Activated T-cell treated with anti-CD3 and anti-CD28 coated beads for 24 hours (primary cell): ENCODE data around the gene PALM.
"Not testable (repeated sequence)": the region's sequence is repeated elsewhere in the genome, so short reads cannot be mapped to it uniquely, and the experiment has no call there.

ENCODE experiments used
- DNase-seq: peaks from one replicate; pipeline ENCODE4 v3.0.0-alpha.2; 2020; ENCODE audit warnings: low read depth

The PALM gene, protein sequence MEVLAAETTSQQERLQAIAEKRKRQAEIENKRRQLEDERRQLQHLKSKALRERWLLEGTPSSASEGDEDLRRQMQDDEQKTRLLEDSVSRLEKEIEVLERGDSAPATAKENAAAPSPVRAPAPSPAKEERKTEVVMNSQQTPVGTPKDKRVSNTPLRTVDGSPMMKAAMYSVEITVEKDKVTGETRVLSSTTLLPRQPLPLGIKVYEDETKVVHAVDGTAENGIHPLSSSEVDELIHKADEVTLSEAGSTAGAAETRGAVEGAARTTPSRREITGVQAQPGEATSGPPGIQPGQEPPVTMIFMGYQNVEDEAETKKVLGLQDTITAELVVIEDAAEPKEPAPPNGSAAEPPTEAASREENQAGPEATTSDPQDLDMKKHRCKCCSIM

DNA sequence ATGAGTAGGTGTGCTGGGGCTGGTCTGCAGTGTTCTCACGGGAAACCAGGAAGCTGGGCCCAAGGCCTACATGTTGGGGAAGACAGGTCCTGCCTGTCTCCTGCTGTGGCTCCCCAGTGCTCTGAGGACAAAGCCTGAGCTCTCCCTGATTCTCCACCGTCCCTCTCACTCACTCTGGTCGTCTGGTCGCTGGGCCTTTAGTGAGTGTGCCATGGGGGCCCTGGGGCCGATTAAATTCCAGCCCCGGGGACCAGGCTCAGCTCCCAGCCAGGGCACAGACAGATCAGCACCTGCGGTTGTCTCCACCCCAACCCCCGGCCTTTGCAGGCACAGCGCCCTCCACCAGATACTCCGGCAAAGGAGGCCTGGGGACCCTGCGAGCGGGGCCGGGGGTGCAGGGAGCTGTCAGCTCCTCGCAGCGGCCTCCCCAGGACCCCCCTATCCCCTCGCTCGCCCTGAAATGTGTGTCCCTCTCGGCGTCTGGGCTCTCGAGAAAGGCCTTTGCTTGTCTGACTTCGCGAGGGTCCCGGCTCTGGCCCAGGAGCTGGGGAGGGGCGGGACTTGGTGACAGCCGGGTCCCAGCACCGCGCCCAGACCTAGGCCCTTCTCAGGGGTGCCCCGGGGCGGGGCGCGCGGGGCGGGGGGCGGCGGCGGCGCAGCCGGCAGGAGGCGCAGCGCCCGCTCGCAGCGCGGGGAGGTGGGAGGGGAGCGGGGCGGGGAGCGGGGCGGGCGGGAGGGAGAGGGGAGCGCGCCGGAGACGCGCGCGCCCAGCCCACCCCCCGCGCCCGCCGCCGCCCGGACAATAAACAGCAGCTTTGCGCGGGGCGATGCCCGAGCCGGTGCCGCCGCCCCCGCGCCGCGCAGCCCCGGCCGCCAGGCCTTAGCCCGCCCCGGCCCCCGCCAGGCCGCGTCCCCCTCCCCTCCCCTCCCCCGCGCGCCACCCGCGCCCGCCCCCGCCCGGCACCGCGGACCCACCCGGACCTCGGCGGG is at the start of gene PALM:
TSS of gene PALM (plus strand) at position 782 of the 990 bp plus-strand sequence. CDS start 212 bp downstream, outside the sequence.
- no peak for DNase-seq

DNA sequence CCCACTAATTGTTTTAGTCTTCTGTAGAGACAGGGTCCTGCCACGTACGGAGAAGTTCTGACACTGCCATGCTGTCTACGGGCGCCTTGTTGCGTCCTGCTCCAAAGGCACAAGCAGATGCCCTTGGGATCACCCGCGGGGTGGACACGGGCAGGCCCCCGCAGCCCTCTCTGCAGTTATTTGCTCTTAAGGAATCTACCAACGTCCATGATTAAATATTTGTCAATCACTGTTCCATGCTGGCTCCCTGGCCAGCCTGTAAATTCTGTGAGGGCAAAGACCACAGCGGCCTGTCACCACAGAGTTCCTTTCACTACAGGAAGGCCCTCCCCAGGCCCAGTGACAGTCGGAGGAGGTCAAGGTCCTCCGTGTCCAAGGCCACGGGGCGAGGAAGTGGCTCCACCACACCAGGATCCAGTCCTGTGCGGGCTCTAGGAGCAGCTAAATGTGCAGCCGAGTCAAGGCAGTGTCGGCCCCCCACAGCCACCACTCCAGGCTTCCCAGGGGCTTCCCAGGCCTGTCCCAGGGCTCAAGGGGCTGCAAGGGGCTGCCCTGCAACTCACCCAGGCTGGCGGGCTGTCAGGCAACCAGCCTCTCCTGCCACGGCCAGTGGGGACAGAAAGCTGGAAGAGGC is 47.8 kb upstream of the PALM start:
- no peak for DNase-seq

DNA sequence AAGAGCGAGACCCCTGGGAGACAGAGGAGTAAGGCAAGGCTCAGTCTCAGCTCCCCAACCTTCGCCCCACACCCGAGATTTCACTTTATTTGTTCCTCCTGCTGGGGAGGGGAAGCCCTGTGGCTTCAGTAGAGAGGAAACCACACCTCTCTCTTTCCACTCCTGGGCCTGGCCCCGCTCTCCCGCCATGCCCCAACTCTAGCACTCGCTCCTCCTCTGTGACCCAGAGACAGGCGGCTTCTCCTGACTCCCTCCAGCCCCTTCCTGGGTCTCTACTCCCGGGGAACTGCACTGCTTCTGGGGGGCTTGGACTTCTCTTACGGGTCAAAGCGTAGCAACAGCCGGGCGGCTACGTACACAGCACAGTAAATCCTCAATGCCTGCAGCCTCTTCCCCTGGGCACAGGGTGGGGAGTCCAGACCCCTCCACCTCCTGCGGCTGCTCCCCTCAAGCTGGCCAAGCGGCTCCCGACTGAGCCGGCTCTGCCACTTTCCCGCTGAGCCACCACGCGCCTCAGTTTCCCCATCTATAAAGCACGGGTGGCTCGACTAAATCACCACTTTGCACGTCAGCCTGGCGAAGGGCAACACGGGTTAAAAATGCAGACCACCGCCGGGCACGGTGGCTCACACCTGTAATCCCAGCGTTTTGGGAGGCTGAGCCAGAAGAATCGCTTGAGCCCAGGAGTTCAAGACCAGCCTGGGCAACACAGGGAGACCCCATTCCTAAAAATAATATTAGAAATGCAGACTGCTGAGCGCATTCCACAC is 47.1 kb upstream of the PALM start:
- peak; percentile 55 for DNase-seq

DNA sequence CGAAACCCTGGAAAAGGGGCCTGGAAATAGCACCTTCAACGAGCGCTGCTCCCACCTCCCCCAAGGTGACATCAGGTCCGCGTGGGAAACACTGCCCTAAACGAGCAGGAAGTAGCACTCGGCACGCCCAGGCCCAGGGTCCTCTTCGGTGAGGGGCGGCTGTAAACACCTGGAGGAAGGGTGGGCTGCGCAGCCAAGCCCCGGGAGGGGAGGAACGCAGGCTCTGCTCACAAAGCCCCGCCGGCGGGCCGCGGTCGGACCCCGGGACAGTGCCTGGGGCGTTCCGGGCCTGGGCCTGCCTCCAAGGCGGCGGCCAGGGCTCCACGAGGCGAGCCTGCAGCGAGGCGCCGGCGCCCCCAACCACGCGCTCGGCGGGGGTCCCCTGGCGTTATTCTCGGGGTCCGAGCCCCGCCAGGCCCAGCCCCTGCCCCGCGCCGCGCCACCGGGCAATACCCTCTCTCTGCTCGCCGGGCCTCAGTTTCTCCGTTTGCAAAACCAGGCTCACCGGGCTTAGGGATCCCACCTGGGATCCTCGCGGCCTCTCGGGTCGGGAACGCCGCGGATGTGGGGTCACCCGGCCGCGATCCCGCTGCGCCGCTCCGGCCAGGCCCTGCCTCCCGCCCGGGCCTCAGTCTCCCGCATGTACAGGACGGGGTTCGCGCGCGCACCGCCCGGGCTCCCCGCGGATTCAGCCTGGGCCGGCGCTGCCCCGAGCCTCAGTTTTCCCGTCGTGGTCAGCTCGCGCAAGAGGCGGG is 46.4 kb upstream of the PALM start:
- peak; percentile 64 for DNase-seq

DNA sequence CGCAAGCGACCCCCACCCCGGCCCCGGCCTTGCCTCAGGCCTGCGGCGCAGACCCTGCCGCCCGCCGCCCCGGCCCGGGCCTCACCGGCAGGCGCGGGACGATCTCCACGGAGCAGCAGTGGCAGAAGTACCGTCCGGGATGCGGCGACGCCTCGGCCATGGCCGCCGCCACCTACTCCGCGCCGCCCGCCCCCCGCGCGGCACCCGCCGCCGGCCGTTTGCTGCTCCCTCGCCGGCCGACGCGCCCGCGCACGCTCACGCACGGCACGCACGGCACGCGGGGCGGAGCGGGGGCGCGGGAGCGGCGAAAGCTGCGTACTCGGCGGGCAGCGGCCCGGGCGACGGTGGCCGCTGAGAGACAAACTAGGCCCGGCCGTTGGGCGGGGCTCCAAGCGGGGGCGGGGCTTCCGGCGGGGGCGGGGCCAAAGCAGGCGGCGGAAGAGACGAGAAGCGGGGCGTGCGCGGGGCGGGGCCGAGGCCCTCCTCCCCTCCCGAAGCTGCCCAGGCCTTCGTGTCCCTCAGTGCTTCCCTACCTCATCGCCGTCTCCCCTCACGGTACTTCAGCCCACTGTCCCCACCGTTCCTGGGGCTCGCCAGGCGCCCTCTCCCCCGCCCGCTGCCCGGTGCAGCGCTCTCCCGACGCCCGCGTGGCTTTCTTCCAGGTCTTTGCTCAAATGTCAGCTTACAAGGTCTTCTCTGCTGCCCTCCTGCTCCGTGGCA is 45.6 kb upstream of the PALM start, which contains the start of gene RNF126:
TSS of gene RNF126 (minus strand) at position 253 of the 720 bp plus-strand sequence. CDS start at position 160, 93 bp downstream.
- peak; percentile 95 for DNase-seq

DNA sequence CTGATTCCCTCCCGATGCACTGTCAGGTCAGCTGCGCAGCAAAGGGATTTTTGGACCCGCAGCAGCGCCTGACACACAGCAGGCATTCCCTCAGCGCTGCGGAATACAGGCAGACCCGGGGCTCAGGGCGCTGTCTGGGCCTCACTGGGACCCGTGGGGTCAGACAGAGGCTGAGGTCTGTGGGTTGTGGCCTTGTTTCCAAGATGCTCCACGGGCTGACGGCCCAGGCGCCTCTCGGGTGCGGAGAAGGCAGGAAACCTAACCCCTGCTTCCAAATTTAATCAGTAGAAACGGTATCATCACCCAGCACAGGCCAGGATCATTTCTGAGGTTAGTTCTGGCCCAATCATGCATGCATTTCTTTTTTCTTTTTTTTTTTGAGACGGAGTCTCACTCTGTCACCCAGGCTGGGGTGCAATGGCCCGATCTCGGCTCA is 45.0 kb upstream of the PALM start:
- DNase-seq: no peak

DNA sequence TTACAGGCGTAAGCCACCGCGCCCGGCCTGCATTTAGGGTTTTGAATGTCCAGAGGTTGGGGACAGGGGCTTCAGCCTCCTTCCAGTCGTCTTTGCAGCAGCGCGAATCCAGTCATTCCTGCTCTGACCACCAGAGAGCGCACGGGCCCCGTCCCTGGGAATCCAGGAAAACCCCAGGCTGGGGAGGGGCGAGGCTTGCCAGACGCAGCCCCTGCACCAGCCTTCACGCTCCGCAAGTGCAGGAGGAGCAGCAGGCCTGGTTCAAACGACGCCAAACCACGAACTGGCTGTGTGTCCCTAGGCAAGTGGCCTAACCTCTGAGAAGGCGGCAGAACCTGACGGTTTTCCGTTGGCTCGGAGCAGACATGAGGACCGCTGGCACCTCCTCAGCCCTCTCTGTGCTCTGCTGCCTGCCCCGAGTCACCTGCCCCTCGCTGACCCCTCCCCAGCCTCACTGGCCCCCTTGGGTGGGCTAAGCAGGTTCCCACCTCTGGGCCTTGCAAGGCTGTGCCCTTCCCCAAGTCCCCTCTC is 43.8 kb upstream of the PALM start:
- DNase-seq: peak; percentile 79

DNA sequence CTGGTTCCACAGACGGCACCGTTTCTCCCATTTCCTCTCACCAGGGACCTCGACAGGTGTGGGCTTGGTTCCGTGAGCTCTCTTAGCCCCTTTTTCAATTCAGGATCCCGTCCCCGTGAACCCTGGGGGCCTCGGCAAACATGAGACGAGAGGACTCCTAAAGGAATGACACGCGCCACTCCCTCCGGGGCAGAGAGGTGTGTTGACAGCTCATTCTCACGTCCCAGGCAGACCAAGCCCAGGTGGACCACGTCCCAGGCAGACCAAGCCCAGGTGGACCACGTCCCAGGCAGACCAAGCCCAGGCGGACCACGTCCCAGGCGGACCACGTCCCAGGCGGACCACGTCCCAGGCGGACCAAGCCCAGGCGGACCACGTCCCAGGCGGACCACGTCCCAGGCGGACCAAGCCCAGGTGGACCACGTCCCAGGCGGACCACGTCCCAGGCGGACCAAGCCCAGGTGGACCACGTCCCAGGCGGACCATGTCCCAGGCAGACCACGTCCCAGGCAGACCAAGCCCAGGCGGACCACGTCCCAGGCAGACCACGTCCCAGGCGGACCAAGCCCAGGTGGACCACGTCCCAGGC is 41.7 kb upstream of the PALM start:
- DNase-seq: not testable (repeated sequence)

DNA sequence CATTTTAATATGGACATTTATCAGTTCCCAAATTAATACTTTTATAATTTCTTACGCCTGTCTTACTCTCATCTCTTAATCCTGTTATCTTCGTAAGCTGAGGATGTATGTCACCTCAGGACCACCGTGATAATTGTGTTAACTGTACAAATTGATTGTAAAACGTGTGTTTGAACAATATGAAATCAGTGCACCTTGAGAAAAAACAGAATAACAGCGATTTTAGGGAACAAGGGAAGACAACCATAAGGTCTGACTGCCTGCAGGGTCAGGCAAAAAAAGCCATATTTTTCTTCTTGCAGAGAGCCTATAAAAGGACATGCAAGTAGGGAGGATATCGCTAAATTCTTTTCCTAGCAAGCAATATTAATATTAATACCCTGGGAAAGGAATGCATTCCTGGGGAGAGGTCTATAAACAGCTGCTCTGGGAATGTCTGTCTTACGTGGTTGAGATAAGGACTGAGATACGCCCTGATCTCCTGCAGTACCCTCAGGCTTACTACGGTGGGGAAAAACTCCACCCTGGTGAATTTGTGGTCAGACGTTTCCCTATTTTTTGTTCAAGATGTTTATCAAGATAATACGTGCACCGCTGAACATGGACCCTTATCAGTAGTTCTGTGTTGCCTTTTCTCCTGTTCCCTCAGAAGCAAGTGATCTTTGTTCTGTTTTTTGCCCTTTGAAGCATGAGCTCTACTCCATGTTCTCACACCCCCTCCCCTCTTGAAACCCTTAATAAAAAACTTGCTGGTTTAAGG is 39.9 kb upstream of the PALM start:
- DNase-seq: not testable (repeated sequence)

DNA sequence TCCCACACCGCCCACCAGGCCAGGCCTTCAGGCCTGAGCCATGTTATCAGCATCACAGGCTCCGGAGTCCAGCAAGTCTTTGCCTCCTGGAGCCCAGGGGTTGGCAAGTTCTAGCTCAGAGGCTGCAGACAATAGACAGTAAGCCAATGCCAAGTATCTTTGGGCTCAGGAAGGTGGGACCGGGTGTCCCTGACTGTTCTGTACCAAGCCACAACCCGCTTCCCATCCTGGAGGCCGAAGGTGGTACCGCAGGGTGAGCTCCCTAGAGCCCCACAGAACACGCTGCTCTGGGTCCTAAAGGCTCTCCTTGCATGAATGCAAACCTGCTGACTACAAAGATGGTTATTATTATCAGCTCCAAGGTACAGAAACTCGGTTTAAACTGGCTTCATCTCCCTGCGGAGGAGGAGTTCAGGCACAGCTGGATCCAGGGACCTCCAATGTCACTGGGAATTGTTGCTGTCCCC is 38.1 kb upstream of the PALM start:
- no peak for DNase-seq

DNA sequence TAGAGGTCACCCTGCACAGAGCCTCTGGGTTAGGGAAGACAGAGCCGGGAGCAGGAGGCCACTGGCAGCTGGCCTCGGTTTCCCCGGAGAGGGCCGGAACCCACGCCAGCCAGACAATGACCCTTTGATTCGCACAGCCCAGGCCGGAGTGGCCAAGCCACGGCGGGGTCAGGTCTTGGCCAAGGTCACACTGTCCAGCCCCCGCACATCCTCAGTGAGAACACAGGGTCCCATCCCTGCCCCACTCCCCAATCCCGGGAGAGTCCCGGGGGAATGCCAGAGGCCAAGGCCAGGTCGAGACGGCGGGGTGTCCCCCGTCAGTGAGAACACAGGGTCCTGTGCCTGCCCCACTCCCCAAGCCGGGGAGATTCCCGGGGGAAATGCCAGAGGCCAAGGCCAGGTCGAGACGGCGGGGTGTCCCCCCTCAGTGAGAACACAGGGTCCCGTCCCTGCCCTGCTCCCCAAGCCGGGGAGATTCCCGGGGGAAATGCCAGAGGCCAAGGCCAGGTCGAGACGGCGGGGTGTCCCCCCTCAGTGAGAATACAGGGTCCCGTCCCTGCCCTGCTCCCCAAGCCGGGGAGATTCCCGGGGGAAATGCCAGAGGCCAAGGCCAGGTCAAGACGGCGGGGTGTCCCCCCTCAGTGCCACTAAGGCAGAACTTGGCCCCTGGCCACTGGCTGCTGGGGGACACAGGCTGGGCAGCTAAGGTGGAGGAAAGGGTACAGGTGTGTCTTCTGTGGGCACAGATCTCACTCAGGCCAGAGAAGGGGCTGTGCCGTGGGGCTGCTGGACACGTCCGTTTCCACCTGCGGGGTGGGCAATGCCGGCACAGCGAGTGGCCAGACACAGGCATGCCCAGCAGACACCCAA is 34.2 kb upstream of the PALM start:
- no peak for DNase-seq

DNA sequence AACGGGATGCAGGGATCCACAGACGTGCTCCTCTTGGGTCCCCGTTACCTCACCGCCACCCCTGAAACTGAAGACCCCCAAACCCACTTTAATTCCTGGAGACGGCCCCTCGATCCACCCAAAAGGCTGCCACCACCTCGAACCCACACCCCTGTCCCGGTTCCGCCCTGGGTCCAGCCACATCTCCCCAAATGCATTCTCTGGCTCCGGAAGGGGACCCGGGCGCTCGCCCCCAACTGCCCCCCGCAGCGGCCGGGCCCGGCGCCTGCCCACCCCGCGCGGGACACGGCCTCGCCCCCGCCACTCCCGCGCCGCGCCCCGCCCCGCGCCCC is 32.8 kb upstream of the PALM start:
- no peak for DNase-seq

DNA sequence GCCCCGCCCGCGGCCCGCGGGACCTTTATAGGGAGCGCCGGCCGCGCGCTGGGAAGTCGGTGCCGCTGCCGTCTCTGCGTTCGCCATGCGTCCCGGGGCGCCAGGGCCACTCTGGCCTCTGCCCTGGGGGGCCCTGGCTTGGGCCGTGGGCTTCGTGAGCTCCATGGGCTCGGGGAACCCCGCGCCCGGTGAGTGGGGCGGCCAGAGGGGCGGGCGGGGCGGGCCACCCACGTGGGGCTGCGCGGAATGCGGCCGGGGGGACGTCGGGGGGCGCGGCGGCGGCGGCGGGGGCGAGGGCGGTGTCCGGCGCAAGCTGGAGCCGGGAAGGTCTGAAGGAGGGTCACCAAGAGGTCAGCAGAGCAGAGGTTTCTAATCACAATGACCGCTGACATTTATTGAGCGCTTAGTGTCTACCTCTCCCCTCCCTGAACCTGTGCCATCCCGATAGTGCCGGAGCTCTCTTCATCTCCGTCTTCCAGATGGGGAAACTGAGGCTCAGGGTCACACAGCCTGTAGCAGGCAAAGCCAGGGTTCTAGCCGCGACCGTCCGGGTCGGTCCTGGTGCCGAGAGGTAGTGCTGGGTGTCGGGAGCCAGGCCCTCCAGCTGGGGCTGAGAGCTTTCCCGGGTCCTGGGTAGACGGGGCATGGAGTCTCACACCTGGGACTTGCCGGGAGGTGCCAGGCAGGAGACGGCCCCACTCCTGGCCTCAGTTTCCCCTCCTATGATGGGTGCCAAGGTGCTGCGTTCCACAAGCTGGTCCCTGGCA is 32.2 kb upstream of the PALM start, which contains the start of gene FSTL3:
TSS of gene FSTL3 (plus strand) at position 54 of the 767 bp plus-strand sequence. CDS start at position 86, 32 bp downstream.
- DNase-seq: no peak

DNA sequence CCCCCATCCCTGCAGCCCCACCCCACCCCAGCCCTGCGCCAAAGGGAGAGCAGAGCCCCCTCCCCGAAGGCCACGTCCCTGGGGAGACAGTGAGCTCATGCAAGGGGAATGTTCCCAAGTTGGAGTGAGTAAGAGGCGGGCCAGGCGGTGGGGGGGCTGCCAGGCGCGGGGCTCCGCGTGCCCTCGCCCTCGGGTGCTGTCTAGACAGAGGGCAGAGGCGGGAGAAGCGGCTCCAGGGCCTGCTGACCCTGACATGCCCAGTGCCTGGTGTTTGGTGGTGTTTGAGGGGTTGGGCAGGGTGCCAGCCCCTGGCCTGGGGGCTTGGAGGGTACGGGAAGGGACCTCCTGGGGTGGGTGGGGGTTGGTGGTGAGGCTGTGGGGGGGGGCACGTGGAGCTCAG is 31.5 kb upstream of the PALM start:
- no peak for DNase-seq

DNA sequence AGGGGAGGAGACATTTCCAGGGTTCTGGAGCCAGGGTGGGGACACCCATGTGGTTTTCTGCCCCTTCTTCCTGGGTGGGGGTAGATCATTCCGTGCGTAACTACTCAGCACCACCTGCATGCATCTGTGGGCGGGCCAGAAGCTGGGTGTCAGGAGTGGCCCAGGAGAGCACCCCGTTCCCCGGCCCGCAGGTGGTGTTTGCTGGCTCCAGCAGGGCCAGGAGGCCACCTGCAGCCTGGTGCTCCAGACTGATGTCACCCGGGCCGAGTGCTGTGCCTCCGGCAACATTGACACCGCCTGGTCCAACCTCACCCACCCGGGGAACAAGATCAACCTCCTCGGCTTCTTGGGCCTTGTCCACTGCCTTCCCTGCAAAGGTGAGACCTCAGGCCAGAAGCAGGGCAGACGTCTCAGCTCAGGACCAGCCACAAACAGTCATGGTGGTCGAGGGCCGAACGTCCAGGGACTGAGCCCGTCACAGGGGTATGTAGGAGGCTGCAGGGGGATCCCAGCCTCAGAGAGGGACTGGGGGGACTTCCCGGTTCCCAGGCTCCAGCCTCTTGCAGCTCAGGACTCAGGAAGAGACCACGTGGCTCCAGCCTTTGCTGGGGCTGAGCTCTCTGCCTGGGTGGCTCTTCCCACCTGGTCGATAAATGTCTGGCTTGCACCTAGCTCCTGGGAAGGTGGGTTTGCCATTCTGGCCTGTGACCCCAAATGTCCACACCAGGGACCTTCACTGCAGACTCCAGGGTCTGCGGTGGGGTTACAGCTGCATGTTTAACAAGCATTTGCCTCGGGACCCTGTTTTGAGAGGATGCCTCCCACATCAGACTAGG is 30.9 kb upstream of the PALM start:
- no peak for DNase-seq
